ENCODE results near the gene TBC1D14.
A peak's percentile ranks its signal among the peaks of the same experiment; 100 is the strongest.

TBC1D14 gene

GRCh38 chr4:7027284-7027683, 117.7 kb downstream of the TBC1D14 start:
- DNase-seq: no peak

GRCh38 chr4:7027913-7028312, 118.3 kb downstream of the TBC1D14 start:
- no peak for DNase-seq

GRCh38 chr4:7029212-7029611, 119.6 kb downstream of the TBC1D14 start:
- no peak for DNase-seq

GRCh38 chr4:7029921-7030320, 120.3 kb downstream of the TBC1D14 start:
- no peak for DNase-seq

GRCh38 chr4:7030856-7031255, 121.2 kb downstream of the TBC1D14 start:
- no peak for DNase-seq

GRCh38 chr4:7031558-7032449, 122.2 kb downstream of the TBC1D14 start:
- DNase-seq: no peak

GRCh38 chr4:7032596-7032995, 123.0 kb downstream of the TBC1D14 start:
- no peak for DNase-seq

- no peak for DNase-seq
These were observed 124.8 kb downstream of the TBC1D14 start for GRCh38 chr4:7034262-7035081.

- no peak for DNase-seq
These were observed 127.8 kb downstream of the TBC1D14 start for GRCh38 chr4:7037425-7037824.

GRCh38 chr4:7040765-7041164, 131.1 kb downstream of the TBC1D14 start:
- DNase-seq: no peak

GRCh38 chr4:7041246-7041645, 131.6 kb downstream of the TBC1D14 start:
- DNase-seq: no peak

- DNase-seq: no peak
These were observed 132.3 kb downstream of the TBC1D14 start for GRCh38 chr4:7041801-7042502.

GRCh38 chr4:7042503-7043283, 133.1 kb downstream of the TBC1D14 start:
- peak; percentile 84 for DNase-seq

- no peak for DNase-seq
These were observed 133.9 kb downstream of the TBC1D14 start, which contains the start of gene TADA2B for GRCh38 chr4:7043284-7044136. Gene TADA2B (plus strand): TSS chr4:7043372. CDS start chr4:7043580, 208 bp downstream.

- DNase-seq: no peak
These were observed 134.7 kb downstream of the TBC1D14 start for GRCh38 chr4:7044137-7044930.

- DNase-seq: no peak
These were observed 135.9 kb downstream of the TBC1D14 start for GRCh38 chr4:7045553-7045952.

- DNase-seq: no peak
These were observed 136.6 kb downstream of the TBC1D14 start for GRCh38 chr4:7045961-7046921.

- DNase-seq: no peak
These were observed 137.3 kb downstream of the TBC1D14 start for GRCh38 chr4:7046971-7047370.

- DNase-seq: no peak
These were observed 139.0 kb downstream of the TBC1D14 start for GRCh38 chr4:7048642-7049041.
